GM12878 (cell line): ENCODE data around the gene ALOX12. TPM values are rescaled to one million over a fixed set of nuclear protein-coding genes. Genes with fewer than 3 reads are reported as not detected.
"Not testable (repeated sequence)": the region's sequence is repeated elsewhere in the genome, so short reads cannot be mapped to it uniquely, and the experiment has no call there.

ENCODE experiments used
- ATAC-seq: fragments of 200-7000 bp; cut with Tn5 transposase; 3 replicates; pipeline ENCODE4 v1.9.1; 2020; ENCODE audit warnings: mild to moderate bottlenecking, moderate library complexity
- BruUV-seq: library from RNA; stranded (reverse); fragments of 400-500 nt; replicated peaks from 2 replicates; lab custom pipeline; 2021; lab: Mats Ljungman, UMichigan
- CTCF ChIA-PET: fragments of 300-600 bp; sonication (Branson Sonifier 250); formaldehyde crosslinking; extraction: SDS; loops from one replicate; lab custom pipeline; 2021; ENCODE audit warnings: inconsistent platforms; lab: Yijun Ruan, JAX
- POLR2A ChIA-PET: fragments of 350-600 bp; formaldehyde crosslinking; extraction: SDS; loops from one replicate; lab custom pipeline; 2021; ENCODE audit warnings: inconsistent platforms; lab: Charles Lee
- RAD21 ChIA-PET: fragments of 300-600 bp; sonication (Branson Sonifier 250); formaldehyde crosslinking; loops from one replicate; lab custom pipeline; 2023; ENCODE audit warnings: antibody characterized with exemption; ENCODE audit not compliant: unreplicated experiment; lab: Charles Lee
- SMC1A ChIA-PET: fragments of 300-600 bp; sonication (Branson Sonifier 250); formaldehyde crosslinking; loops from one replicate; lab custom pipeline; 2023; ENCODE audit not compliant: unreplicated experiment, uncharacterized antibody; lab: Charles Lee
- DNase-seq: peaks from one replicate; pipeline ENCODE4 v3.0.0-alpha.2; 2011; ENCODE audit warnings: low read depth, low spot score
- FAIRE-seq: peaks from 3 replicates; lab custom pipeline; 2011; peaks lifted over from hg19 to GRCh38; lab: Jason Lieb, UNC
- H2AFZ ChIP-seq: 2 replicates; pipeline ENCODE4 v1.6.0; 2011; ENCODE audit warnings: low read depth, low read length, control low read depth; ENCODE audit not compliant: control insufficient read depth
- H3K27ac ChIP-seq: 2 replicates; pipeline ENCODE4 v1.5.1; 2011; ENCODE audit warnings: control low read depth; ENCODE audit not compliant: control insufficient read depth, insufficient read depth
- H3K27me3 ChIP-seq, 2 experiments: replicated peaks in 1 of 2; 2 replicates each; pipeline versions ENCODE4 v1.6.0 to v1.6.1; 2011; ENCODE audit warnings: low read length in 1 of 2; ENCODE audit not compliant: control insufficient read depth in 2 of 2, insufficient read depth in 2 of 2
- H3K36me3 ChIP-seq, 2 experiments: 2 replicates each; pipeline ENCODE4 v1.5.1; 2011; ENCODE audit warnings: low read length in 1 of 2; ENCODE audit not compliant: control insufficient read depth in 2 of 2, insufficient read depth in 2 of 2
- H3K4me1 ChIP-seq: 2 replicates; pipeline ENCODE4 v1.6.1; 2011; ENCODE audit warnings: mild to moderate bottlenecking, low read length, moderate library complexity, mixed read lengths; ENCODE audit not compliant: control insufficient read depth, insufficient read depth
- H3K4me2 ChIP-seq: 2 replicates; pipeline ENCODE4 v1.6.0; 2011; ENCODE audit warnings: control low read depth; ENCODE audit not compliant: control insufficient read depth, insufficient read depth
- H3K4me3 ChIP-seq: fragments of 200-600 bp; sonication (generic); 2 replicates; pipeline ENCODE4 v1.5.1; 2016
- H3K79me2 ChIP-seq: 2 replicates; pipeline ENCODE4 v1.6.0; 2011; ENCODE audit warnings: low read length; ENCODE audit not compliant: control insufficient read depth, insufficient read depth
- H3K9ac ChIP-seq: 2 replicates; pipeline ENCODE4 v1.8.0; 2011; ENCODE audit warnings: low read length, control low read depth, mixed read lengths; ENCODE audit not compliant: control insufficient read depth, insufficient read depth
- H3K9me3 ChIP-seq: replicated peaks from 3 replicates; pipeline ENCODE4 v1.5.1; 2011; ENCODE audit warnings: mild to moderate bottlenecking, low read length; ENCODE audit not compliant: control insufficient read depth, insufficient read depth
- H4K20me1 ChIP-seq: 2 replicates; pipeline ENCODE4 v1.6.0; 2011; ENCODE audit not compliant: control insufficient read depth, insufficient read depth
- WGBS: methylation state at CpG from one replicate; pipeline ENCODE4 v1.1.6; 2016; ENCODE audit warnings: low lambda C conversion rate; ENCODE audit not compliant: insufficient replicate concordance, insufficient coverage; ENCODE audit errors: missing lambda C conversion rate; 5-methylcytosine and 5-hydroxymethylcytosine counted together
- in situ Hi-C: fragments of 300-500 bp; cut with MboI; formaldehyde crosslinking; loops from 9 replicates; pipeline ENCODE4 v1.14.3; 2018; ENCODE audit warnings: mixed read lengths
- intact Hi-C: fragments of 100-400 bp; cut with micrococcal nuclease; formaldehyde crosslinking; loops from one replicate; pipeline ENCODE4 v1.14.2; 2022; ENCODE audit not compliant: unreplicated experiment
- polyA plus RNA-seq, 11 experiments: library from polyadenylated mRNA; depleted of rRNA in 4 of 11; unstranded in 6 of 11; stranded (reverse) in 5 of 11; fragments of >200 nt; fragmentation: Nextera tagmentation in 4 of 11; fragmentation: Illumina TruSeq in 1 of 11; extraction: Ambion mirVana in 4 of 11; extraction: Trizol in 1 of 11; gene quantifications; 1 replicate in 1 of 11; 2 replicates in 10 of 11; pipeline versions ENCODE4 v1.2.1 to v1.2.3, GENCODE V29; 2011 to 2016; ENCODE audit warnings: inconsistent platforms in 2 of 11, missing spikeins in 2 of 11, low read depth in 1 of 11
- total RNA-seq, 4 experiments: library from RNA; depleted of rRNA in 3 of 4; stranded (reverse); fragments of >200 nt in 3 of 4; fragmentation: Illumina TruSeq in 1 of 4; extraction: Trizol in 1 of 4; gene quantifications; 2 replicates each; pipeline versions ENCODE4 v1.2.1 to v1.2.3, GENCODE V29; 2013 to 2021
- TF ChIP-seq, protein P1 (sequence below): IDR thresholded peaks from 2 replicates; pipeline ENCODE4 v1.6.1; 2012; ENCODE audit warnings: low read depth, low read length, improper control_type of control experiment

The ALOX12 gene
- total and polyA plus RNA-seq, 10 of the 15 experiments (the other 5 are each of a cell fraction or from before 2014, with no cell fraction given): 0.23 to 0.82 (median 0.58) TPM; not detected in 6

DNA sequence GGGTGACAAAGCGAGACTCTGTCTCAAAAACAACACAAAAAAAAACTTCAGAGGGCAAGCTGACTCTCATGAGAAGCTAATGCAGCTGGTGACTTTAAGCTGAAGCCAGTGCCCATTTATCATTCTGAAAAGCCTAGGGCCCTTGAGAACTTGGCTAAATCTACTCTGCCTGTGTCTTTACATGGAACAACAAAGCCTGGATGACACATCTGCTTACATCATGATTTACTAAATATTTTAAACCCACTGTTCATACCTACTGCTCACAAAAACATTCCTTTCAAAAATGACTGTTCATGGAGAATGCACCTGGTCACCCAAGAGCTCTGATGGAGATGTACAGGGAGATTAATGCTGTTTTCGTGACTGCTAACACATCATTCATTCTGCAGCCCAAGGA is 6.1 kb upstream of the ALOX12 start:
- in situ Hi-C loops: no loop called here
- POLR2A ChIA-PET: no interaction called here
- BruUV-seq: no TSS peak

DNA sequence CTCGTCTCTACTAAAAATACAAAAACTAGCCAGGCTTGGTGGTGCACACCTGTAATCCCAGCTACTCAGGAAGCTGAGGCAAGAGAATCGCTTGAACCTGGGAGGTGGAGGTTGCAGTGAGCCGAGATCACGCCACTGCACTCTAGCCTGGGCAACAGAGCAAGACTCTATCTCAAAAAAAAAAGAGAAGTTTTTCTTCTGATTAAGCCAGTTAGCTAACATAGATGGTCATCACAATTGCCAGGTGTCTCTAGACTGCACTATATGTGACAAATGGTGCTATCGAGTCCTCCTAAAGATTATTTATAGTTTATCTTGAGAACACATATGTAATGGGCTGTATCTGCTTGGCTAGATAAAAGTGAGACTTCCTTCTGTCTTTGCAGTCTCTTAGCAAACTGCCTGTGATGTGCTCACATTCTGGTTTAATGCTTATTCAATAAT is 2.2 kb upstream of the ALOX12 start:
- ChIA-PET POLR2A (interaction anchor here (0.6 kb wide), 1 partner anchor 205 kb away, joined by 3 read pairs; no protein-coding TSS in a partner anchor), SMC1A (interaction anchor here (0.9 to 1.3 kb wide), 2 partner anchors 9 to 83 kb away, joined by 3 read pairs; no protein-coding TSS in a partner anchor), CTCF (interaction anchor here (2.3 kb wide), 1 partner anchor 11 kb away, joined by 9 read pairs; no protein-coding TSS in a partner anchor)
- H3K36me3 ChIP-seq, RAD21 ChIA-PET, H2AFZ ChIP-seq, intact Hi-C loops, H3K27ac ChIP-seq, H3K9me3 ChIP-seq, in situ Hi-C loops, H4K20me1 ChIP-seq, H3K79me2 ChIP-seq, H3K4me2 ChIP-seq, H3K9ac ChIP-seq, H3K27me3 ChIP-seq, H3K4me1 ChIP-seq, H3K4me3 ChIP-seq, FAIRE-seq, ATAC-seq, BruUV-seq, DNase-seq: not testable (repeated sequence)
- 68% methylated on average over 5 of the region's 5 CpGs for WGBS

More for the DNA sequence above, 6.1 kb upstream of the ALOX12 start:
- Histone ChIP-seq H3K4me3 (no peak overlapping the region), H3K36me3 (no peaks in the 10 kb centered on the region), H3K9ac (no peak overlapping the region), H3K4me1 (no peaks in the 10 kb centered on the region), H3K27ac (no peak overlapping the region), H3K27me3 (no peaks in the 10 kb centered on the region), H4K20me1 (no peaks in the 10 kb centered on the region), H3K9me3 (no peaks in the 10 kb centered on the region), H3K79me2 (no peaks in the 10 kb centered on the region), H3K4me2 (no peak overlapping the region), H2AFZ (no peak overlapping the region)
- TF ChIP-seq, protein P1, sequence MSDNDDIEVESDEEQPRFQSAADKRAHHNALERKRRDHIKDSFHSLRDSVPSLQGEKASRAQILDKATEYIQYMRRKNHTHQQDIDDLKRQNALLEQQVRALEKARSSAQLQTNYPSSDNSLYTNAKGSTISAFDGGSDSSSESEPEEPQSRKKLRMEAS: no peak
- CTCF ChIA-PET: interaction anchor here (1.4 to 2.4 kb wide), 2 partner anchors 14 to 75 kb away, joined by 4 to 17 read pairs; no protein-coding TSS in a partner anchor
- no peak for ATAC-seq
- FAIRE-seq: no peak
- RAD21 ChIA-PET: no interaction called here
- 79% methylated on average over 2 of the region's 2 CpGs for WGBS
- SMC1A ChIA-PET: interaction anchor here (2.2 kb wide), 1 partner anchor 15 kb away, joined by 5 read pairs; no protein-coding TSS in a partner anchor
- intact Hi-C loops: no loop called here
- DNase-seq: no peak
